Keratinocyte (primary cell): Measurements from ENCODE around the gene PRSS58. TPM values are rescaled to one million over a fixed set of nuclear protein-coding genes. Genes with fewer than 3 reads are reported as not detected.

Source experiments
- DNase-seq: peaks from one replicate; pipeline ENCODE4 v3.0.0-alpha.2; 2011; ENCODE audit warnings: low read depth, missing footprints, low spot score
- FAIRE-seq: peaks from 2 replicates; lab custom pipeline; 2011; peaks lifted over from hg19 to GRCh38; lab: Jason Lieb, UNC
- H2AFZ ChIP-seq: 2 replicates; pipeline ENCODE4 v1.6.0; 2012; ENCODE audit warnings: low read length, control low read depth, inconsistent platforms; ENCODE audit not compliant: control insufficient read depth
- H3K27ac ChIP-seq: 2 replicates; pipeline ENCODE4 v1.5.1; 2011; ENCODE audit warnings: low read length; ENCODE audit not compliant: control insufficient read depth, insufficient read depth
- H3K27me3 ChIP-seq: 3 replicates; pipeline ENCODE4 v1.6.0; 2011; ENCODE audit warnings: low read length; ENCODE audit not compliant: control insufficient read depth, insufficient read depth; ENCODE audit errors: extremely low read depth
- H3K36me3 ChIP-seq, 2 experiments: 2 replicates in 1 of 2; 3 replicates in 1 of 2; pipeline ENCODE4 v1.5.1; 2011; ENCODE audit warnings: low read length in 2 of 2, mild to moderate bottlenecking in 1 of 2; ENCODE audit not compliant: control insufficient read depth in 2 of 2, insufficient read depth in 2 of 2; ENCODE audit errors: extremely low read depth in 1 of 2
- H3K4me1 ChIP-seq: 3 replicates; pipeline ENCODE4 v1.5.1; 2011; ENCODE audit warnings: low read length; ENCODE audit not compliant: control insufficient read depth, insufficient read depth; ENCODE audit errors: extremely low read depth
- H3K4me2 ChIP-seq: 3 replicates; pipeline ENCODE4 v1.6.0; 2011; ENCODE audit warnings: low read depth, low read length; ENCODE audit not compliant: control insufficient read depth, insufficient read depth; ENCODE audit errors: extremely low read depth
- H3K4me3 ChIP-seq, 3 experiments: fragments of 200-600 bp in 1 of 3; sonication (generic) in 1 of 3; 2 replicates in 2 of 3; 3 replicates in 1 of 3; pipeline ENCODE4 v1.5.1; 2011 to 2016; ENCODE audit warnings: low read length in 3 of 3, mild to moderate bottlenecking in 3 of 3, control low read depth in 2 of 3, inconsistent platforms in 1 of 3, low read depth in 1 of 3, mixed read lengths in 1 of 3, mixed run types in 1 of 3, moderate library complexity in 1 of 3; ENCODE audit not compliant: control insufficient read depth in 2 of 3, insufficient read depth in 2 of 3; ENCODE audit errors: extremely low read depth in 1 of 3
- H3K79me2 ChIP-seq: 2 replicates; pipeline ENCODE4 v1.6.0; 2012; ENCODE audit warnings: low read length; ENCODE audit not compliant: control insufficient read depth, insufficient read depth
- H3K9ac ChIP-seq: 3 replicates; pipeline ENCODE4 v1.6.0; 2011; ENCODE audit warnings: low read length; ENCODE audit not compliant: control insufficient read depth, insufficient read depth; ENCODE audit errors: extremely low read depth
- H3K9me1 ChIP-seq: 3 replicates; pipeline ENCODE4 v1.6.0; 2011; ENCODE audit warnings: low read length; ENCODE audit not compliant: control insufficient read depth, insufficient read depth; ENCODE audit errors: extremely low read depth
- H3K9me3 ChIP-seq: 2 replicates; pipeline ENCODE4 v1.5.1; 2012; ENCODE audit warnings: low read depth, low read length; ENCODE audit not compliant: control insufficient read depth
- H4K20me1 ChIP-seq: 3 replicates; pipeline ENCODE4 v1.6.0; 2011; ENCODE audit warnings: low read length; ENCODE audit not compliant: control insufficient read depth, insufficient read depth; ENCODE audit errors: extremely low read depth
- EZH2 ChIP-seq: IDR thresholded peaks from one replicate; pipeline ENCODE4 v1.6.1; 2012; ENCODE audit warnings: inconsistent platforms, mild to moderate bottlenecking, low read length, moderate library complexity
- dilution Hi-C: fragments of 300-500 bp; cut with MboI; formaldehyde crosslinking; loops from one replicate; pipeline ENCODE4 v1.7.0; 2020; ENCODE audit warnings: low sequenced_read_pairs; ENCODE audit not compliant: extremely low pct_ligation_motif_present
- polyA plus RNA-seq, 5 experiments: library from polyadenylated mRNA; depleted of rRNA in 3 of 5; stranded (reverse) in 3 of 5; stranded (forward) in 1 of 5; unstranded in 1 of 5; fragments of >200 nt; gene quantifications; 1 replicate in 1 of 5; 2 replicates in 3 of 5; 3 replicates in 1 of 5; pipeline versions ENCODE4 v1.2.1 to v1.2.3, GENCODE V29; 2011 to 2012; ENCODE audit warnings: missing spikeins in 2 of 5, low read depth in 1 of 5, low replicate concordance in 1 of 5
- TF ChIP-seq, protein P1 (sequence below), 3 experiments: IDR thresholded peaks in 1 of 3; conservative IDR thresholded peaks in 1 of 3; optimal IDR thresholded peaks in 1 of 3; 2 replicates in 2 of 3; 3 replicates in 1 of 3; pipeline versions ENCODE3 to v1.5.1; 2011; ENCODE audit warnings: low read length in 3 of 3, mild to moderate bottlenecking in 3 of 3, moderate library complexity in 2 of 3, control low read depth in 1 of 3, inconsistent platforms in 1 of 3; ENCODE audit not compliant: insufficient read depth in 2 of 3; ENCODE audit errors: extremely low read depth in 1 of 3

The PRSS58 gene
- polyA plus RNA-seq, 1 donor (not counting 4 experiments of a cell fraction or from before 2014, with no cell fraction given) = not detected

DNA sequence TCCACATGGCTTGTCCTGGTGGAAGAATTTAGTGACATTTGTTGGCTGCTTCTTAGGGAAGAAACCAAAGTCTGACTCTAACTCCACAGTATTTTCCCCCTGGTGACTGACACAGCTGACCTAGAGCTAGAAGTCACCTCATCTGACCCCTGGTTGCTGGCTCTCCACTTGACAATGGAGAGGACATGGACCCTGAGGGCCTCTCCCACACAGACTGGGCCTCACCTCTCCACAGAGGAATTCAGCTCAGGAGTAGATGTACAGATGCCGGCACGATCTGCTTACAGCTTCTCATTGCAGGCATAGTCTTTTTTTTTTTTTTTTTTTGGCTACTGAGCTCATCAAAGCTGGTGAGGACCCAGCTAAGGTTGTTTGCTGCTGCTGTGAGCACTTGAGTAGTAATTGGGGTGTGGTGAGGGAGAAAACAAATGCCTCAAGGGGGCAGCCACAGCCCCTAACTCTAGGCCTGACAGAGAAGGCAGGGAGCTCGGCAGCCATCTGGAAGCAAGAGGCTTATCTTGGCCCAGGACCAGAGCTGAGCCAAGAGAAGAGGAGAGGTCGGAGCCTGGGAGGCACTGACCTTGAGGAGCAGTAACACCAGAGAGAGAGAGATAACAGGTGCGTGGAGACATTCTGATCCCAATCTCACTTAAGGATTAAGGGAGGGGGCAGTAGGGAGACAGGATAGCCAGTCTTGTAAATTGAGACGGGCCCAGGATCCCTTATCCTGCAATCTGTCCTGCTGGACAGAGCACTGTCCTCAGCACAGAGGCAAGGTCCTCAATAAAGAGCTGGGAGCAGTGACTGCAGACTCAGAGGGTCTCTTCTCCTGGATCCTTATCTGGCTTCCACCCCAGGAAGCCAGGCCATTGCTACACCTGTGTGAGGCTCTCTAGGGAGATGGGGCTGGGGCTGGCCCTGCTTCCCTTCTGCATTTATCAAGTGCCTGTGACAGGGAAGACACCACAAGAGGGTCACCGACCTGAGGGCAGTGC lies 9.4 kb downstream of the PRSS58 start:
- TF ChIP-seq, protein P1, sequence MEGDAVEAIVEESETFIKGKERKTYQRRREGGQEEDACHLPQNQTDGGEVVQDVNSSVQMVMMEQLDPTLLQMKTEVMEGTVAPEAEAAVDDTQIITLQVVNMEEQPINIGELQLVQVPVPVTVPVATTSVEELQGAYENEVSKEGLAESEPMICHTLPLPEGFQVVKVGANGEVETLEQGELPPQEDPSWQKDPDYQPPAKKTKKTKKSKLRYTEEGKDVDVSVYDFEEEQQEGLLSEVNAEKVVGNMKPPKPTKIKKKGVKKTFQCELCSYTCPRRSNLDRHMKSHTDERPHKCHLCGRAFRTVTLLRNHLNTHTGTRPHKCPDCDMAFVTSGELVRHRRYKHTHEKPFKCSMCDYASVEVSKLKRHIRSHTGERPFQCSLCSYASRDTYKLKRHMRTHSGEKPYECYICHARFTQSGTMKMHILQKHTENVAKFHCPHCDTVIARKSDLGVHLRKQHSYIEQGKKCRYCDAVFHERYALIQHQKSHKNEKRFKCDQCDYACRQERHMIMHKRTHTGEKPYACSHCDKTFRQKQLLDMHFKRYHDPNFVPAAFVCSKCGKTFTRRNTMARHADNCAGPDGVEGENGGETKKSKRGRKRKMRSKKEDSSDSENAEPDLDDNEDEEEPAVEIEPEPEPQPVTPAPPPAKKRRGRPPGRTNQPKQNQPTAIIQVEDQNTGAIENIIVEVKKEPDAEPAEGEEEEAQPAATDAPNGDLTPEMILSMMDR (optimal IDR thresholded peaks at IDR 0.05 in 1 of 3, IDR thresholded peaks at IDR 0.05 in 1 of 3, conservative IDR thresholded peaks at IDR 0.05 in 1 of 3; ENCODE audit: extremely low read depth in 1 of 3, insufficient read depth in 2 of 3, low read length in 3 of 3) = no peak
- no peak for TF ChIP-seq EZH2
- Histone ChIP-seq H3K27me3 (no peaks in the 10 kb centered on the region), H3K4me2 (no peak overlapping the region), H3K9me1 (no peaks in the 10 kb centered on the region), H2AFZ (no peak overlapping the region), H3K4me3 (no peak overlapping the region), H3K9me3 (no peaks in the 10 kb centered on the region), H3K79me2 (no peaks in the 10 kb centered on the region), H3K36me3 (no peaks in the 10 kb centered on the region), H4K20me1 (no peaks in the 10 kb centered on the region), H3K27ac (no peak overlapping the region), H3K9ac (no peak overlapping the region), H3K4me1 (no peaks in the 10 kb centered on the region)
- FAIRE-seq (no peak), DNase-seq (no peak)
- dilution Hi-C loops = no loop called here

- dilution Hi-C loops = no loop called here
- no peaks in the 10 kb centered on the region for H3K9me3 ChIP-seq
- no peak for FAIRE-seq
Observed at GRCh38 chr7:142243823-142244222, 14.0 kb downstream of the PRSS58 start.

More at GRCh38 chr7:142243823-142244222, 14.0 kb downstream of the PRSS58 start:
- Histone ChIP-seq H2AFZ (no peak overlapping the region), H4K20me1 (no peaks in the 10 kb centered on the region), H3K4me1 (no peaks in the 10 kb centered on the region), H3K9ac (no peak overlapping the region), H3K4me3 (no peak overlapping the region), H3K27ac (no peak overlapping the region), H3K4me2 (no peak overlapping the region), H3K79me2 (no peaks in the 10 kb centered on the region), H3K27me3 (no peaks in the 10 kb centered on the region), H3K9me1 (no peaks in the 10 kb centered on the region), H3K36me3 (no peaks in the 10 kb centered on the region)
- no peak for DNase-seq
- no peak for TF ChIP-seq EZH2
- TF ChIP-seq, protein P1 (optimal IDR thresholded peaks at IDR 0.05 in 1 of 3, IDR thresholded peaks at IDR 0.05 in 1 of 3, conservative IDR thresholded peaks at IDR 0.05 in 1 of 3; ENCODE audit: extremely low read depth in 1 of 3, insufficient read depth in 2 of 3, low read length in 3 of 3) = no peak
